HG03135 (cell line): ENCODE data around the gene MDH2.
"Not testable (repeated sequence)": the region's sequence is repeated elsewhere in the genome, so short reads cannot be mapped to it uniquely, and the experiment has no call there.

Experiments
- ATAC-seq: cut with Tn5 transposase; IDR thresholded peaks from one replicate; pipeline ENCODE4 v1.9.1; 2021; ENCODE audit warnings: mild to moderate bottlenecking, moderate library complexity; ENCODE audit not compliant: unreplicated experiment

Gene MDH2

DNA sequence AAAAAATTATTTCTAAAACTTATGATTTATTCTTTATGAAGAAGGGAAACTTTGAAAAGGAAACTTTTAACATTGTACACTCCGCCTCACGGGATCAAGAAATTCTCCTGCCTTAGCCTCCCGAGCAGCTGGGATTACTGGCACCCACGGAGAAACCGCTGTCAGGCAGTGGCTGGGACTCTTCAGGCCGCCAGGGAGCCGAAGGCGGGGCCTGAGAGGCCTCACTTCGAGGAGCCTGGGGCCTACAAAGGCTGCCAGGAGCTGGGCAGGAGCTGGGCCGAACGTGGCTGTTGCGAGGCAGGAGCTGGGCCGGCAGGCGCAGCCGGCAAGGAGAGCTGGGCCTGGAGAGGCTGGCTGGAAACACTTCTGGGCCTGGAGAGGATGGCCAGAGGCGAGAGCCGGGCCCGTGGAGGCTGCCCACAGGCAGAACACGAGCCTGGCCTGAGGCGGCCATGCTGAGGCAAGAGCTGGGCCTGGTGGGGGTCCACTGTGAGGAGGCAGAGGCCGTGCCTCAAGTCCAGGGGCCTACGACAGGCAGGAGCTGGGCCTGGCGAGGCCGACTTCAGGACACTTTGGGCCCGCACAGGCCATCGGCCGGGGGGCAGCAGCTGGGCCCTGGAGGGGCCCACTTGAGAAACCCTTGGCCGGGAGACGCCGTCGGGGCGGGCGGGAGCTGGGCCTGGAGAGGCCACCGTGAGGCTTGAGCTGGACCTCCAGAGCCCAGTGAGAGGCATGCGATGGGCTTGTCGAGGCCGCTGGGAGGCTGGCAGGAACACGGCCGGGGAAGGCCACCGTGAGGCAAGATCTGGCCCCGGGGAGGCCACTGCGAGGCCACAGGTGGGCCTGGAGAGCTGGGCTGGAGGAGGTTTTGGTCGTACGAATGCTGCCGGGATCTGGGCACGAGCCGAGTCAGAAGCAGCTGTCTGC lies 23.7 kb downstream of the MDH2 start:
- ATAC-seq = no peak

DNA sequence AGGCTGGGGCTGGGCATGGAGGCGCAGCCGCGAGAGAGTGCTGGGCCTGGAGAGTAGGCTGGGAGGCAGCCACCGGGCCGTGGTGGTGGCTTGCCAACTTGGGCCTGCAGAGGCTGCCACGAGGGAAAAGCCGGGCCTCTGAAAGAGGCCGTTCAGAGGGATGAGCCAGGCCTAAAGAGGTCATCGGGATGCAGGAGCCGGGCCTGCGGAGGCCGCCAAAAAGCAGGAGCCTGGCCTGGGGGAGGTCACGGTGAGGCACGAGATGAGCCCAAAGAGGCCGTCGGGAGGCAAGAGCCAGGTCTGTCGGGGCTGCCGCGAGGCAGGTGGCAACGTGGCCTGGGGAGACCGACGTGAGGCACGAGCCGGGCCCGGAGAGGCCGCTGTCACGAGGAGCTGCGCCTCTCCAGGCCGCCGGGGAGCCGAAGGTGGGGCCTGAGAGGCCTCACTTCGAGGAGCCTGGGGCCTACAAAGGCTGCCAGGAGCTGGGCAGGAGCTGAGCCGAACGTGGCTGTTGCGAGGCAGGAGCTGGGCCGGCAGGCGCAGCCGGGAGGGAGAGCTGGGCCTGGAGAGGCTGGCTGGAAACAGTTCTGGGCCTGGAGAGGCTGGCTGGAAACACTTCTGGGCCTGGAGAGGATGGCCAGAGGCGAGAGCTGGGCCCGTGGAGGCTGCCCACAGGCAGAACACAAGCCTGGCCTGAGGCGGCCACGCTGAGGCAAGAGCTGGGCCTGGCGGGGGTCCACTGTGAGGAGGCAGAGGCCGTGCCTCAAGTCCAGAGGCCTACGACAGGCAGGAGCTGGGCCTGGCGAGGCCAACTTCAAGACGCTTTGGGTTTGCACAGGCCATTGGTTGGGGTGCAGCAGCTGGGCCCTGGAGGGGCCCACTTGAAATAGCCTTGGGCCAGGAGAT lies 24.6 kb downstream of the MDH2 start:
- ATAC-seq = no peak

GRCh38 chr7:76073335-76073990 lies 25.6 kb downstream of the MDH2 start:
- no peak for ATAC-seq

DNA sequence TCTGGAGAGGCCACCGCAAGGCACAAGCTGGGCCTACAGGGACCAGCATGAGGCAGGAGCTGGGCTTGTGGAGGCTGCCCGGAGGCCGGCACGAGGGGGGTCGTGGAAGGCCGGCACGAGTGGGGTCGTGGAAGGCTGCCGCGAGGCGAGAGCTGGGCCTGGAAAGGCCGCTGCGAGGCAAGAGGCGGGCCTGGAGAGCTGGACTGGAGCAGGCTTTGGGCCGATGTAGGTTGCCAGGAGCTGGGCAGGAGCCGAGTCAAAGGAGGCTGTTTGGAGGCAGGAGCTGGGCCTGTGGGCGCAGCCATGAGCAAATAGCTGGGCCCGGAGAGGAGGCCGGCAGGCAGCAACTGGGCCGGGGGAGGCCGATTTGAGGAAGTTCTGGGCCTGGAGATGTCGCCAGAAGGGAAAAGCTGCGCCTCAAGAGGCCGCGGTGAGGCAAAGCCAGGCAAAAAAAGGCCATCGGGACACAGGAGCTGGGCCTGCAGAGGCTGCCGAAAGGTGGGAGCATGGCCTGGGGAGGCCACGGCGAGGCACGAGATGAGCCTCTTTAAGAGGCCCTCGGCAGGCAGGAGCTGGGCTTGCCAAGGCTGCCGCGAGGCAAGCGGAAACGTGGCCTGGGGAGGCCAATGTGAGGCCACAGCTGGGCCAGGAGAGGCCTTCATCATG lies 26.5 kb downstream of the MDH2 start:
- no peak for ATAC-seq

DNA sequence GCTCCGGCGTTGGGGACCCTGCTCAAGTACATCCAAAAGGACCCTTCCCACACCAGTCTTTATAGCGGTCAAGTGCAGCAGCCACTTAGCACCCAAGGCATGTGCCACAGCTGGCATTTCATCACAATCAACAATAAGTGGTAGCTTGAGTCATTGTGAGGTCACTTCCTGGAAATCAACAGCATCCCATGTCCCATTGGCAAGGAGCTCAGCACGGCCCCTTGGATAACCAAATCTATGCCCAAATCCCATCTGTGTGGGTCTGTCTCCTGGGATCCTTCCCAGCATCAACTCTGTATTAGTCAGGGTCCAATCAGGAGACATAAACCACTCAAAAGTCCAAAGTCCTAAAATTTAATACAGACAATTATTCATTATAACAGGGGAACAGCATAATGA lies 27.1 kb downstream of the MDH2 start:
- ATAC-seq = no peak

DNA sequence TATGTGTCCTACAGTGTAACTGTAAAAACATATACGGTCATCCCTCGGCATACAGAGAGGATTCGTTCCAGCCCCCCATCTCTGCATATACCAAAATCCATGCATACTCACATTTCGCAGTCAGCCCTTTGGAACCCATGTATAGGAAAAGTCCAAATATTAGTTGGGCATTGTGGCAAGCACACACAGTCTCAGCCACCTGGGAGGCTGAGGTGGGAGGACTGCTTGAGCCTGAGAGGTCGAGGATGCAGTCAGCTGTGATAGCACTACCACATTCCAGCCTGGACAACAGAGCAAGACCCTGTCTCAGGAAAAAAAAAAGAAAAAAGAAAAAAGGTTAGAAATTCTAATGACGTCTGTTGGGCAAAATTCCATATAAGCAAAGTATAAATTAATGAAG lies 29.1 kb downstream of the MDH2 start:
- ATAC-seq = no peak

GRCh38 chr7:76077435-76077834 lies 29.5 kb downstream of the MDH2 start:
- no peak for ATAC-seq

- ATAC-seq = no peak
Measured at GRCh38 chr7:76080204-76080603, 32.3 kb downstream of the MDH2 start.

- ATAC-seq = not testable (repeated sequence)
Measured at GRCh38 chr7:76084115-76084514, 36.2 kb downstream of the MDH2 start.

GRCh38 chr7:76086070-76086469 lies 38.2 kb downstream of the MDH2 start:
- ATAC-seq = no peak

DNA sequence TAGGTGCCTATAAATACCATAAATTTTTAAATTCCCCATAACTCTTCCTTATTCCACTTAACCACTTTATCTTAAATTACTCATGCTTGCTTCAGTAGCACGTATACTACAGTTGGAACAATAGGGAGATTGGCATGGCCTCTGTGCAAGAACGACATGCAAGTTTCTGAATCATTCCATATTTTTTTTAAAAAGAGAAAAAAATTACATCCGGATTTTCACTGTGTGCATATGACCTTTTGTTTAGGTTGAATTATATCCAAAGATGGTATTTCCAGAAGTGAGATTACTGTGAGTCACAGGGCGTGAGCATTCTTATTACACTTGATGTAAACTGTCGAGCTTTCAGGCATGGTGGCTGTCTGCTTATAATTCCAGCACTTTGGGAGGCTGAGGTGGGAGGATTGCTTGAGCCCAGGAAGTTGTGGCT lies 39.5 kb downstream of the MDH2 start:
- not testable (repeated sequence) for ATAC-seq

- no peak for ATAC-seq
Measured at GRCh38 chr7:76089865-76090475, 42.1 kb downstream of the MDH2 start.

GRCh38 chr7:76091506-76091905 lies 43.6 kb downstream of the MDH2 start:
- ATAC-seq = no peak

DNA sequence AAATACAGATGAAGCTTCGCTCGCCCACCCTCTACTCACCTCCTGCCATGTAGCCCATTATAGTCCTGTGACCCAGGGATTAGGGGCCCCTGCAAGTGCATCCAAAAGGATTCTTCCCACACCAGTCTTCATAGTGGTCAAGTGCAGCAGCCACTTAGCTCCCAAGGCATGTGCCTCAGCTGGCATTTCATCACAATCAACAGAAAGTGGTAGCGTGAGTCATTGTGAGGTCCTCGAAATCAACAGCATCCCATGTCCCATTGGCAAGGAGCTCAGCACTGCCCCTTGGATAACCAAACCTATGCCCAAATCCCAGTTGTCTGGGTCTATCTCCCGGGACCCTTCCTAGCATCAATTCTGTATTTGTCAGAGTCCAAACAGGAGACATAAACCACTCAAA lies 45.6 kb downstream of the MDH2 start:
- not testable (repeated sequence) for ATAC-seq

DNA sequence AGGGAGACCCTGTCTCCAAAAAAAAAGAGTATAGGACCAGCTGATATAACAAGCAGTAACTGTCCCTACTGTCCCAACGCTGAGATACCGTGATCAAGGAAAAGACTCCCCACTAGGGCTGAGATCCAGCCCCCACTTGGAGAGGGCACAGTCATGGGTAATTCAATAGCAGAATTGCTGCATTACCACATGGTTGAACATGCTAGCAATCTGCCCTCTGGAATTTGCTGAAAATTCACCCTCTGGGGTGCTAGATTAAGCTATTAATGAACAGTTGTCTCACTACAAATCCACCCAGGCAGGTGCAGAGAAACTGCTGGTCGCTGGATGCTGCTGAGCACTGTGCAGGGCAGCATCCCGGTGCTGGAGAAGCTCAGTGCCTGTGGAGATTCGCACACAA lies 46.4 kb downstream of the MDH2 start:
- ATAC-seq = not testable (repeated sequence)

GRCh38 chr7:76095908-76096307 lies 48.0 kb downstream of the MDH2 start:
- no peak for ATAC-seq

- not testable (repeated sequence) for ATAC-seq
Measured at GRCh38 chr7:76101693-76102437, 54.0 kb downstream of the MDH2 start.

DNA sequence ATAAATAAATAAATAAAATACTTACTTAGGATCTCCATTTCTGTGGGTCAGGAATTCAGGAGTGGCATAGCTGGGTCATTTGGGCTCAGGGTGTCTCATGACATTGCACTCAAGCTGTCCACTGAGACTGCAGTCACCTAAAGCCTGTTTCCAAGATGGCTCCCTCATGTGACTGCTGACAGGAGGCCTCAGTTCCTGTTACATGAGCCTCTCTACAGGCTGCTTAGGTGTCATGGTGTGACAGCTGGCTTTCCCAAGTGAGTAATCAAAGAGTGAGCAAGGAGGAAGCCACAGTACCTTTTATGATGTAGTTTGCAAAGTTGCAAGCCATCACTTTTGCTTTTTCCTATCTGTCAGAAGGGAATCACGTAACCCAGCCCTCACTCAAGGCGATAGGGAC lies 55.9 kb downstream of the MDH2 start:
- ATAC-seq = not testable (repeated sequence)

DNA sequence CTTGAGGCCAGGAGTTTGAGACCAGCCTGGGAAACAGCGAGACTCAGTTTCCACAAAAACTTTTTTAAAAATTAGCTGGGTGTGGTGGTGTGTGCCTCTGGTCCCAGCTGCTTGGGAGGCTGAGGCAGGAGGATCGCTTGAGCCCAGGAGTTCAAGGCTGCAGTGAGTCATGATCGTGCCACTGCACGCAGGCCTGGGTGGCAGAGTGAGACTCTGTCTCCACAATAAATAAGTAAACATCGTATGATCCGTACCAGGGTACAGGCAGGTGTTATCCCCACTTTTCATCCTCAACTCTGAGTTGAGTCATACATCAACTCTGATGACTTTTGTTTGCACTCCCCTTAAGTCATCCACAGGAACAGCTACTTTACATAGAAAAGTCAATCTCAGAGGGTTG lies 58.2 kb downstream of the MDH2 start:
- ATAC-seq = not testable (repeated sequence)
